NB4 (cell line): ENCODE results near the gene GRK2.
A peak's percentile ranks its signal among the peaks of the same experiment; 100 is the strongest.

ENCODE experiments used
- DNase-seq: peaks from one replicate; pipeline ENCODE4 v3.0.0; 2010; ENCODE audit warnings: low read depth
- H3K4me3 ChIP-seq: one replicate; pipeline ENCODE4 v1.5.1; 2011; ENCODE audit warnings: mild to moderate bottlenecking, low read depth, low read length, moderate library complexity
- CTCF ChIP-seq: IDR thresholded peaks from one replicate; pipeline ENCODE4 v1.5.1; 2012; ENCODE audit warnings: low read depth, low read length
- MAX ChIP-seq: IDR thresholded peaks from 2 replicates; pipeline ENCODE4 v1.6.1; 2011; ENCODE audit warnings: low read depth, low read length
- MYC ChIP-seq: IDR thresholded peaks from 2 replicates; pipeline ENCODE4 v1.6.1; 2011; ENCODE audit warnings: low read depth, low read length
- POLR2A ChIP-seq: IDR thresholded peaks from 2 replicates; pipeline ENCODE4 v1.6.1; 2011; ENCODE audit warnings: mild to moderate bottlenecking; ENCODE audit not compliant: insufficient read length; ENCODE audit errors: extremely low read depth

GRK2 gene

GRCh38 chr11:67282155-67282875 lies 16.0 kb downstream of the GRK2 start:
- TF ChIP-seq CTCF (no peak), MAX (no peak), POLR2A (no peak), MYC (no peak)
- H3K4me3 ChIP-seq: no peak overlapping the region
- DNase-seq: no peak

- DNase-seq: no peak
- H3K4me3 ChIP-seq: no peak overlapping the region
- TF ChIP-seq MAX: no peak
- TF ChIP-seq CTCF: no peak
- TF ChIP-seq MYC: no peak
- no peak for TF ChIP-seq POLR2A
Measured at GRCh38 chr11:67282876-67283371, 16.7 kb downstream of the GRK2 start.

- peak; percentile 90 for DNase-seq
- TF ChIP-seq CTCF (no peak), MAX (peak; percentile 43; the same call in 1 of the 2 replicates), POLR2A (peak; percentile 29), MYC (peak; percentile 60; the same call in 1 of the 2 replicates)
- H3K4me3 ChIP-seq: no peak overlapping the region
Measured at GRCh38 chr11:67283481-67283963, 17.2 kb downstream of the GRK2 start.

GRCh38 chr11:67284811-67285540 lies 18.7 kb downstream of the GRK2 start:
- DNase-seq: no peak
- TF ChIP-seq POLR2A (no peak), MYC (no peak)
- H3K4me3 ChIP-seq: no peak overlapping the region

GRCh38 chr11:67285541-67286498 lies 19.5 kb downstream of the GRK2 start:
- DNase-seq: peak; percentile 63
- TF ChIP-seq MAX (no peak), POLR2A (peak; percentile 38), MYC (0 out of 2 replicates have a peak, but pooled peaks have one; percentile 12)
- H3K4me3 ChIP-seq: peak overlapping the region; percentile 6

GRCh38 chr11:67286621-67287333 lies 20.5 kb downstream of the GRK2 start:
- peak; percentile 27; the same call in 1 of the 2 replicates for TF ChIP-seq MYC
- peak; percentile 37 for TF ChIP-seq POLR2A
- peak; percentile 14 for TF ChIP-seq CTCF
- no peak for TF ChIP-seq MAX
- peak overlapping the region; percentile 52 for H3K4me3 ChIP-seq
- DNase-seq: peak; percentile 73
